GM18951 (cell line): ENCODE data around the gene TP73.

Experiments
- POLR2A ChIP-seq: IDR thresholded peaks from 4 replicates; pipeline ENCODE4 v1.6.1; 2011; ENCODE audit warnings: mild to moderate bottlenecking; ENCODE audit not compliant: insufficient read length, insufficient read depth; ENCODE audit errors: extremely low read depth
- in situ Hi-C: fragments of 300-500 bp; cut with MboI; formaldehyde crosslinking; loops from one replicate; pipeline ENCODE4 v1.12.0; 2022; ENCODE audit warnings: low sequenced_read_pairs, mixed read lengths, inconsistent platforms; ENCODE audit not compliant: unreplicated experiment

The TP73 gene

DNA sequence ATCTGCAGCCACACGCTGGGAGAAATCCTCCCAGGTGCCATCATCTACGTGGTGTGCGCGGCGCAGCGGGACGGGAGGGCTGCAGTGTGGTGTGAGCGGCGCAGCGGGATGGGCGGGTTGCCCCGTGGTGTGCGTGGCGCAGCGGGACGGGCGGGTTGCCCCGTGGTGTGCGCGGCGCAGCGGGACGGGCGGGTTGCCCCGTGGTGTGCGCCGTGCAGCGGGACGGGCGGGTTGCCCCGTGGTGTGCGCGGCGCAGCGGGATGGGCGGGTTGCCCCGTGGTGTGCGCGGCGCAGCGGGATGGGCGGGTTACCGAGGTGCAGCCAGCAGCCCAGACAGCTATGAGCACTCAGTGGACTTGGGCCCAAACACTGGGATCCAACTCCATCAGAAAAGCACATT, 7.1 kb upstream of the TP73 start:
- no peak for TF ChIP-seq POLR2A
- in situ Hi-C loops: no loop called here

DNA sequence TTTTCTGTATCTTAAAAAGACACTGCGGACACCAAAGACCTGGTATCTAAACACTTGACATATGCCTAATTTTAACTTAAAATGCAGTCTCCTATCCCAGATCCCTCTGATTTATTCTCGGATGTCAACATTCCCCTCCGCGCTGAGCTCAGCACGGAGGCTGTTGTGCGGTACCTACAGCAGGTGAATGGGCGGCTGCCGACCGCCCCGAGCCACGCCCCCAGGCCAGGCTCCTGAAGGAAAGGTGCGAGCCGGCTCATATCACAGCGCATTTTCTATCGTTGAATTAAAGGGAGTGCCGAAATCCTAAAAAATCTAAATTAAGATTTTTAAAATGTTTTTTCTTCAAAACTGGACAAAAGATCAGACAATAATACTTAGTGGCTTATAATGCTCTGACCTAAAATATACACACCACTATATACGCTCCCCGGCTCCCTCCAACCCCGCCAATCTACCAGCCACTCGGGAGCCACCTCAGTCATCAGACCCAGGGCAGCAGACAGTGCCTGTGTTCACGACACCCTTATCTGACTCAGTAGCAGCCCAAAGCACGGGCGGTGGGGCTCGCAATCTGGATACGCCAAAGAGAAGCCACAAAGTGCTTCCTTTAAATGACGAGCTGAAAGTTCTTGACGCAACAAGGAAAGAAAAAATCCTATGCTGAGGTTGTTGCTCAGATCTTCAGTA, 6.5 kb upstream of the TP73 start:
- TF ChIP-seq POLR2A: no peak
- in situ Hi-C loops: no loop called here

DNA sequence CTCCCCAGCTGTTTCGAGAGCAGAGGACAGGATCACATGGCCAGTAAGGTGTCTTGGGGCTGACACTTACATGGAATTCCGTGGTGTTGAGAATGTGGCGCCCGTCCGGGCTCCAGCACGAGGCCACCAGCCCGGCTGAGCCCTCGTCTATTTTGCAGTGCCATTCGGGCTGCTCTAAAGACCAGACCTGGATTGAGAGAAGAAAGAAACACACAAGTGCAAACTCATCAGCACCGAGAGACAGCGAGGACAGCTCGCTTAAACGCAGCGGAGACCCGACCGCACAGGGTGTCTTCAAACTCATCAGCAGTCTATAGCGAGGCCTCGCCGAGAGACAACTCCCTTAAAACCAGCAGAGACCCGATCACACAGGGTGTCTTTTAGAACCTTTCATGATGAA, 5.7 kb upstream of the TP73 start:
- in situ Hi-C loops: no loop called here

DNA sequence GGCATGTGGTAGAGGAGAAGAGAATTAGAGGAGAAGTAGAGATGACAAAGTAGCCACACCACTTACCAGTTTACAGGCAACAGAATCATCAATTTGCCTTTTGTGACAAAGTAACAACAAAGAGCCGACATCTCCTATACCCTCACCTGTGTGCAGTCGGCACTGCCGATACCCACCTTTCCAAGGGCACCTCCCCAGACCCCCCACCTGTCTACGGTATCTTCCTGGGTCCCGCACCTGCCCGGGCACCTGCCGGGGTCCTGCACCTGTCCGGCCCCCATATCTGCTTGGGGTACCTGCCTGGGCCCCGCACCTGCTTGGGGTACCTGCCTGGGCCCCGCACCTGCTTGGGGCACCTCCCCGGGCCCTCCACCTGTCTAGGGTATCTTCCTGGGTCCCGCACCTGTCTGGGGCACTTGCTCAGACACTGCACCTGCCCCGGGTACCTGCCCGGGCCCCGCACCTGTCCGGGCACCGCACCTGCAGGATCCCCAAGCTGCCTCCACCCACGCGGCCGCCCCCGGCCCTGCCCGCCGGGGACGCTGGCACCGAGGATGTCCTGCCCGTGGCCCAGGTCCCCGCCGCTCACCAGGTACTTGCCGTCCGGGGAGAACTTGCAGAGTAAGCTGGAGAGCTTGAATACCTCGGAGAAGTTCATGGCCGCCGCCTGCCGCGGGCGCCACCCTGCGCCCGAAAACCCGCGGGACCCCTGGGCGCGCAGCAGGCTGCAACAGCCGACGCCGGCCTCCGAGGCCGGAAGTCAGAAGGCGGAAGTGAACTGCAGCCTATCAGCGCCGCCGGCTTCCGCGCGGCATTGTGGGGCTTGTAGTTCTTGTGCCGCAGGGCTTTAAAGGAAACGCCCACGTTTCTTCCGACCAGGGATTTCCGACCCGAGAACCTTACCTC, 2.7 kb upstream of the TP73 start, which contains the start of gene WRAP73:
WRAP73 (minus strand) TSS at position 762 of the 906 bp plus-strand sequence; CDS start at position 658, 104 bp downstream.
- in situ Hi-C loops: no loop called here
- peak; percentile 78 for TF ChIP-seq POLR2A

More for the DNA sequence above, 5.7 kb upstream of the TP73 start:
- TF ChIP-seq POLR2A: no peak

DNA sequence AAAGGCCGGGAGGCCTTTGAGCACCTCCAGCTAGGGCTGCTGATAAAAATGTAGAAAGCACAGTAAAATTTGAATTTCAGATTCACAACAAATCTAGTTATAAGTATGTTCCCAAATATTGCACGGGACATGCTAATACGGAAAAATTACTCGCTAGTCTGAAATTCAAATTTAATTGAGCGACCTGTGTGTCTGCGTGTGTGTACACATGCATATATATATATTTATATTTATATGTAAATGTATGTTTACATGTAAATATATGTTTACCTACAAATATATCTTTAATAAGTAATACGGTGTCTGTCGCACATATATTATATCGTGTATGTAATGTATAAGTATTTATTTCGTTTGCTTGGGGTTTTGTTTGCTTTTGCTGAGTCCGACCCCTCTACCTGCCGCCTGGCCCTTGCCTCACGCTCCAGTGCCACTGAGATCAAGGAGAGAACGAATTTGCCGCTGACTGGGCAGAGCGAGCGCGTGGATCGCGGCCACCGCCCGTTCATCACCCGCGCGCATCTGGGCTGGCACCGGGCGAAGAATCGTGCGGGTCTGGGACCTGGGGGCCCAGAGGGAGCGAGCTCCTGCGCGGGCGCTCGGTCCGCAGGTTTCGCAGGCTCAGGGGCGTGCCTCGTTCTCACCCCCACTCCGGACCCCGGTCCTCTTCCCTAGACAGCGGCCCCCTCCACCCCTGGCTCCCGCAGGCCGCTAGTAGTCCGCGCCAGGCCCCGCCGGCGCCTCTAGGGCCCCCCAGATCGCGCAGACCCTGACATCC, 1.9 kb upstream of the TP73 start:
- in situ Hi-C loops: no loop called here
- TF ChIP-seq POLR2A: no peak

DNA sequence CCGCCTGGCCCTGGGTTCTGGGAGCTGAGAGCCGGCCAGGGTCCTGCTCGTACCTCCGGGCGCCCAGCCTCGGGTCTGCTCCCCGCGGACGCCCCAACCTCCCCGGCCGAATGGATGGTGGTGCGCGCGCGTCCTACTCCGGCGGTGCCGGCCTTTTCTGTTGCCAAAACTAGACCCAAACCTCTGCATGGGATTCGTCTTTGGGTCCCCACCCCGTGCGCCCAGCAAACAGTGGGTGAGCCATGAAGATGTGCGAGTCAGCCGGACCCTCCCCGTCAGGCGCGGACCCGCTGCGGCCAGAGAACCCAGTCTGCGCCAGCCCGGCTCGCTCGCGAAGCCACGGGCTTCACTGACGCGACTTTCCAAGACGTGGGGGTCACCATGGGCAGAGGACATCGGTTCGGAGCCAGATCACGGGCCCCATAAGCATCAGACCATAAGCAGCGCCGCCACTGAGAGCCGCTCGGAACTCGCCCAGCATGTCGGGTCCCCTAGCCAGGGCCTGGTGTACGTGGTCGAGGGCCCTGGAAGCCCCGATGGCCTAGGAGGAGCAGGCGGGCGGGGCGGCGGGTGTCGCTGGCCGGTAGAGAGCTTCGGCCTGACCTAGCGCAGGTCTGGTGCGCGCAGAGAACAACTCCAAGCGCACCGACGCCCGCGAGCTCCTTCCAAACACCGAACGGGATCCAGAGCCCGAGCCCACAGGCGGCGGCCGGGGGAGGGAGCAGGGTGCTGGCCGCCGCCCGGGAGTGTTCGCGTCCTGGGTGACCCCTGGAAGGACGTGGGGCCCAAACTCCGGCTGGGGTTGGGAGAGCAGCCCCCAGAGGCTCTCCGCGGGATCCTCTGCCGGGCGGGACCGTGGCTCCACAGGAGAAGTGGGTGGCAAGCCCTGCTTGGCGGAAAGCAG, 1.0 kb upstream of the TP73 start:
- in situ Hi-C loops: no loop called here
- TF ChIP-seq POLR2A: no peak

DNA sequence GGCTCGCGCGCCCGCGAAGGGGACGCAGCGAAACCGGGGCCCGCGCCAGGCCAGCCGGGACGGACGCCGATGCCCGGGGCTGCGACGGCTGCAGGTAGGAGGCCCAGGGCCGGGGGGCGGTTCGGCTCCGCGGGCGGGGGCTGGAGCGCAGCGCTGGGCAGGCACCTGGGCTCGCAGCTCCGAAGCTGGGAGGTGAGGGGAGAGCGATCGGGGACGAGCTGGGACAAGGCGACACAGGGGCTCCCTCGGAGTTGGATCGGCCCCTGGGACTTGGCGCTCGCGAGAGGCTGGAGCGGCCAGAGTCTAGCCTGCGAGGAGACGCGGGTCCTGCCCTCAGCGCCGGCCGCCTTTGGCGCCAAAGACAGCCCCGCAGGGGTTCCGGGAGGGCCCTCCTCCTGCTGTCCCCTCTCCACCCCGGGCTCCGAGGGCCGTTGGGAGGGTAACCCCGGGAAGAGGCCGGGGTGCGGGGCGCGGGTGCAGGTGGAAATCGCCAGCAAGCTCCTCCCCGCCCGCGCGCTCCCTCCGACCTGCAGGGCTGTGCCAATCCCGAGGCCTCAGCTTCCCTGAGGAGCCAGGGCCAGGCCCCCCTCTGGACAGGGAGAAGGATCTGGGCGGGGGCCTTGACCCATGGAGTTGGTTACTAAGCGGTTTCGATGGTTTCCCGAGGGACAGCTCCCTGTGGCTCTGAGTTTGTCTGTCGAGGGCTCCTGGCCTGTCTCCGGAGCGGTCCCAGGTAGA, 401 bp downstream of the TP73 start:
- TF ChIP-seq POLR2A: no peak
- in situ Hi-C loops: no loop called here

DNA sequence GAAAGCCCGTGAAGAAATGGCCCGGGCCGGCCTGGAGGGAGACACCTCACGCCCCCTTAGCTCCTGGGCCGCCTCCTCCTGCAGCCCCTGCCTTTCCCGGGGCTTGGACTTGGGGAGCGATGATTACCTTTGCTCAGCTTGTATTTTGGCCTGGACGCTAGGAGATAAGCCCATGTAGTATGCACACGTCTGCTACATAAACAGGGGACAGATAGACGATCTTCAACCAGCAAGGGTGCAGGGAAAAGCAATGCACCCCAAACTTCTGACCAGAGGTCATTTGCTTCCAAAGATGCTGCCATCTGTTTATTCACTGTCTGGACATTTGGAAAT, 936 bp downstream of the TP73 start:
- in situ Hi-C loops: no loop called here
- TF ChIP-seq POLR2A: no peak

DNA sequence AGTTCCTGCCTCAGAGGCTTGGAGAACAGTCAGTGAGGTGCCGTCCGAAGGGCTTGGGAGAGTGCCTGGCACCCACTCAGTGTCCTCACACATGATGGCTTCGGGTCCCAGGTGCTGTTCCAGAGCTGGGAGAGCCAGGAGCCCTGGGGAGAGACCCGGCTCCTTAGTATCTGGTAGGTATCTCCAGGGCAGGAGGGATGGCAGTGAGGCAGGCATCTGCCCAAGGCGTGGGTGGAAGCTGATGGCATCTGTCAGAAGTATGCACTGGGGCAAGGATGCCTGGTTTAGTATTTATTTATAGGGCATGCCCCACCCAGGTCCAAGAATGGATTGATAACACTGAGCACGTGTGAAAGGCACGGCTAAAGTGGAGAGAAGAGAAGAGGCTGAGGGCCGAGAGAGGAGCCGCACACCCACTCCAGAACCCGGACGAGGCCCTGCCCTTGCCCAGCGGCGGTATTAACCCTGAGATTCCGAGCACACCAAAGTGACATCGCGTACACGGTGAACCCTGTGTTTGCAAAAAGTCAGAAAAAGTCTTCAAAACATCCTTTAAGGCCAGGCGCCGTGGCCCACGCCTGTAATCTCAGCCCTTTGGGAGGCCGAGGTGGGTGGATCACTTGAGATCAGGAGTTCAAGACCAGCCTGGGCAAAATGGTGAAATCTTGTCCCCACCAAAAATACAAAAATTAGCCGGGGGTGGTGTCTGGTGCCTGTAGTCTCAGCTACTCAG, 2.4 kb downstream of the TP73 start:
- no peak for TF ChIP-seq POLR2A
- in situ Hi-C loops: no loop called here

DNA sequence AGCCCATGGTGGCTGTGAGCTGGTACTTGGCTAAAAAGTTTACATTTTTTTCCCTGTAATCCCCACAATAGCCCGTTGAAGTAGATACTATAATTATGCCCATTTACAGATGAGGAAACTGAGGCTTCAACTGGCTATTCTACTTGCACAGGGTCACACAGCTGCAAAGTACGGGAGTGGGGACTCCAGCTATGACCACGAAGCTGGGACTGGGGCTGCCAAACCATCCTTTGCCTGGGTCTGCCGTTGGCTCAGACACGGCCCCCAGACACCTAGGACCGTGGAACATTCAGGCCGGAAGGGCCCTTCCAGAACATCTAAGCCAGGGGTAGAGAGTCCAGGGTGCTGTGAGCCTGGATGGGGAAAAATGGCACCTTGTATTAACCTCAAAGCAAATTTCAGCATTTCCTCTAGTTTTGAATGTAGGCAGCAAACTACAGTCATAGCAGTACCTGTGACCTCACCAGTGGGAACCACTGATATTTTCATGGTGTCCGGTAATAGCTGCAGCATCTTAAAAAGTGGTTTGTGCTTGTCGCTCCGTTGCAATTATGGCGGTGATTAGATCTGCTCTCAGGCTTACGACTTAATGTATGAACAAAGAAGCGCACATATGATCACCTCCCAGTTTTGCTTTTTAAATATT, 4.3 kb downstream of the TP73 start:
- TF ChIP-seq POLR2A: peak; percentile 31

DNA sequence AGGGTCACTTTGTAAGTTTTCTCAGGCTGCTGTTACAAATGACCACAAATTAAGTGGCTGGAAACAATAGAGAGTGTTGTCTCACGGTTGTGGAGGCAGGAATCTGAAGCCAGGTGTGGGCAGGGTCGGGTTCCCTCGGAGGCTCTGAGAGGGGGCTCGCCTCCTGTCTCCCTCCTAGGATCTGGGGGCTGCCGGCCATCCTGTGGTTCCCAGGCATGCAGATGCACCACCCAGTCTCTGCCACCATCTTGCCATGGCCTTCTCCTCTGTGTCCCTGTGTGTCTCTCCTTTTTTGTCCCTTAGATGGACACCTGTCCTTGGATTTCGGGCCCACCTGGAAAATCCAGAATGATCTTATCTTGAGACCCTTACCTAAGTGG, 4.8 kb downstream of the TP73 start:
- in situ Hi-C loops: no loop called here
- TF ChIP-seq POLR2A: no peak

More for the DNA sequence above, 4.3 kb downstream of the TP73 start:
- in situ Hi-C loops: no loop called here

DNA sequence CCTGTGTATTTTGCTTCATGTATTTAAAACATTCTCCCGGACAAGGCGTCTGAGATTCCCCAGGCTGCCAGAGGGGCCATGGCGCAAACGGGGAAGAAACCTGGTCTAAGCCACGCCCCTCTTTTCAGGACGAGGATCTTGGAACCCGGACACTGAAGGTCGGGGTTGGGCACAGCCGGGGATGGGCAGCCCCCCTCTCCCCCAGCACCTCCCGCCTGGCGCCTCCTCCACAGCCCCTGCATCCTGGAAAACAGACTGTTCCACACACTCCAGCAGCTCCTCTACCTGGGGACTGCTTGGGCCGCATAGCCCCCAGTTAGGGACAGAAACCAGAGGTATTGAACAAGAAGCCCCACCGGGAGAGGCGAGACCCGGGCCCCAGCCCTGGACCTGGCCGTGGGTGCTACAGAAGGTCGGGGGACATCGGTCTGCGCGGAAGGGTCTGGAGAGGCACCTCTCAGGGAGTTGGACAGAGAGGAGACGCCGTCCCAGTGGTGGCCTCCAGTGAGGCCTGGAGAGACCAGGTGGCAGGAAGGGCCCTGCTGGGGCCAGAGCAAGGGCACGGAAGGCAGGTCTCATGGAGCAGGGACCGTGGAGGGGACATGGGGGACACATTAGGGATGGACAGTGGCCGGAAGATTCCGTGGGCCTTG, 5.4 kb downstream of the TP73 start:
- TF ChIP-seq POLR2A: no peak
- in situ Hi-C loops: no loop called here
